K562 (cell line): ENCODE data around the gene TMEM242. TPM values are rescaled to one million over a fixed set of nuclear protein-coding genes. Genes with fewer than 3 reads are reported as not detected.

Source experiments
- ARID3A ChIP-seq: IDR thresholded peaks from 2 replicates; pipeline ENCODE4 v1.6.1; 2012; ENCODE audit warnings: low read depth, low read length, improper control_type of control experiment, borderline replicate concordance
- CHD4 ChIP-seq: fragments of 200-600 bp; sonication (generic); IDR thresholded peaks from 3 replicates; pipeline ENCODE4 v1.6.1; 2012; ENCODE audit warnings: low read depth, mild to moderate bottlenecking, mixed read lengths, low read length, inconsistent platforms; ENCODE audit not compliant: insufficient read depth, insufficient replicate concordance, poor library complexity, severe bottlenecking
- ETV1 ChIP-seq: fragments of 450-650 bp; conservative IDR thresholded peaks from 2 replicates; pipeline ENCODE4 v1.6.1; 2016; ENCODE audit warnings: missing genetic modification characterization, control low read depth, low read depth, missing compliant biosample characterization
- GTF2E2 ChIP-seq: fragments of 200-800 bp; sonication (Bioruptor generic); IDR thresholded peaks from 2 replicates; pipeline ENCODE4 v1.6.1; 2016; ENCODE audit warnings: missing genetic modification characterization, missing compliant biosample characterization
- NCOA1 ChIP-seq: fragments of 450-650 bp; IDR thresholded peaks from 2 replicates; pipeline ENCODE4 v1.6.1; 2016; ENCODE audit warnings: low read depth
- NFIX ChIP-seq: fragments of 250-450 bp; sonication (Bioruptor Pico); IDR thresholded peaks from 2 replicates; pipeline ENCODE4 v1.4.0; 2020; ENCODE audit warnings: low read depth, mild to moderate bottlenecking, moderate library complexity
- SAP30 ChIP-seq: fragments of 200-600 bp; sonication (generic); IDR thresholded peaks from 2 replicates; pipeline ENCODE4 v1.6.1; 2012; ENCODE audit warnings: borderline replicate concordance, low read depth, mild to moderate bottlenecking, moderate library complexity, low read length, control low read depth, inconsistent platforms; ENCODE audit not compliant: insufficient read depth, poor library complexity, severe bottlenecking
- SMAD1 ChIP-seq: fragments of 150-350 bp; IDR thresholded peaks from 2 replicates; pipeline ENCODE4 v1.6.1; 2014; ENCODE audit warnings: low read length, low read depth; ENCODE audit not compliant: partially characterized antibody
- VEZF1 ChIP-seq: fragments of 200-800 bp; sonication (Bioruptor generic); IDR thresholded peaks from 2 replicates; pipeline ENCODE4 v1.6.1; 2017; ENCODE audit warnings: missing genetic modification characterization, missing compliant biosample characterization
- WHSC1 ChIP-seq: IDR thresholded peaks from one replicate; pipeline ENCODE4 v1.6.1; 2012; ENCODE audit warnings: low read length, control low read depth, inconsistent platforms
- ZBTB11 ChIP-seq, 3 experiments: fragments of 200-800 bp in 1 of 3; fragments of 250-450 bp in 1 of 3; fragments of 450-650 bp in 1 of 3; sonication (Bioruptor Pico) in 1 of 3; sonication (Bioruptor generic) in 1 of 3; formaldehyde crosslinking in 1 of 3; IDR thresholded peaks; 2 replicates each; pipeline versions ENCODE4 v1.6.1 to v1.8.0; 2016 to 2022; ENCODE audit warnings: mild to moderate bottlenecking in 2 of 3, missing genetic modification characterization in 2 of 3, missing compliant biosample characterization in 1 of 3, moderate library complexity in 1 of 3
- ZC3H11A ChIP-seq: IDR thresholded peaks from 2 replicates; pipeline ENCODE4 v1.6.1; 2012; ENCODE audit warnings: low read depth, low read length, improper control_type of control experiment
- ZNF384 ChIP-seq: IDR thresholded peaks from 2 replicates; pipeline ENCODE4 v1.6.1; 2012; ENCODE audit warnings: low read depth, low read length, improper control_type of control experiment
- polyA plus RNA-seq, 8 experiments: library from polyadenylated mRNA; depleted of rRNA in 4 of 8; stranded (reverse) in 5 of 8; unstranded in 3 of 8; fragments of >200 nt; fragmentation: Nextera tagmentation in 2 of 8; fragmentation: Illumina TruSeq in 1 of 8; extraction: Ambion mirVana in 2 of 8; extraction: Trizol in 1 of 8; gene quantifications; 2 replicates each; pipeline versions ENCODE4 v1.2.1 to v1.2.3, GENCODE V29; 2011 to 2014; ENCODE audit warnings: inconsistent platforms in 1 of 8, missing spikeins in 1 of 8
- total RNA-seq, 7 experiments: library from RNA; depleted of rRNA in 6 of 7; stranded (reverse); fragments of >200 nt in 6 of 7; fragmentation: Illumina TruSeq in 2 of 7; extraction: Trizol in 2 of 7; gene quantifications; 2 replicates each; pipeline versions ENCODE4 v1.2.1 to v1.2.3, GENCODE V29; 2011 to 2021; ENCODE audit warnings: low replicate concordance in 1 of 7
- TF ChIP-seq, protein P1 (sequence below): fragments of 450-650 bp; formaldehyde crosslinking; IDR thresholded peaks from 2 replicates; pipeline ENCODE4 v1.4.0; 2022; ENCODE audit warnings: missing genetic modification characterization
- TF ChIP-seq, protein P2 (sequence below): fragments of 450-650 bp; conservative IDR thresholded peaks from 2 replicates; pipeline ENCODE4 v1.6.1; 2016; ENCODE audit warnings: missing genetic modification characterization, low read depth, mild to moderate bottlenecking, missing compliant biosample characterization, moderate library complexity

The TMEM242 gene
- total and polyA plus RNA-seq, 9 of the 15 experiments (the other 6 are each of a cell fraction or from before 2014, with no cell fraction given): 9.5 to 35.3 (median 16.5) TPM

DNA sequence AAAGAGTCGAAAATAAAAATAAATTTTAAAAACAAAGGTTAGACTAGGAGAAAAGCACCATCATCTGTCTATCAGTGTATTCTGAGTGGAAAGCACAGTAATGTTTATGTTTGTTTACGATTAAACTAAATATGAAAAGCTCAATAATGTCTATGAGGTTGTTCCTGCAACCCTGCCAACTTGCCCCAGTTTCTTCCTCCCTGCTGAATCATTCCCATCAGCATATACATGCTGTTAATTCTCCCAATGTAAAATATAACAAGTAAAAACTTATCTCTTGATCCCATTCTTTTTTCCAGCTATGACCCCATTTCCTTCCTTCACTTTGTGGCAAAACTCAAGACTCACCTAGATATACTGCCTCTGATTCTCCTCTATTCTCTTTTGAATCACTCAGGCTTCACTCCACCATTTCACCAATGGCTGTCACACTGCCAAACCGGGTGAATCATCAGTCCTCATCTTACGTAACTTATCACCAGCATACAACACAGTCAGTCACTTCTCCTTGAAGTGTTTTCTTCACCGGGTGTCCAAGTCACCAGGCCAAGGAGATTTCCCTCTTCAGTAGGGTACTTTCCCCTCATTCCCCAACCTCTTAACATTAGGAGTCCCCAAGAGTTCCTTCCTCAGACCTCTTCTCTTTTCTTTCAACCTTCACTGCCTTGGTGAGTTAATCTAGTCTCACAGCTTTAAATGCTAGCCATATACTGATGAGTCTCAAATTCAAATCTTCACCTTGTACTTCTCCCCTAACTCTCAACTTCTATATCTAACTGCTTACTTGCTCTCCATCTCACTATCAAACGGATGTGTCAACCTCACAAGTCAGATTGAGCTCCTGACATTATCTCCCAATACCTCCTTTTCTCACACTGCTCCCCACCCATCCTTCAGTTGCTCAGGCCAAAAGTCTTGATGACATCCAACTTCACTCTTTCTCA, 6.2 kb downstream of the TMEM242 start (continued):
- peak; percentile 97 for TF ChIP-seq SMAD1
- peak; percentile 27; the same call in 1 of the 2 replicates for TF ChIP-seq NFIX
- TF ChIP-seq ZC3H11A: no peak
- no peak; the same call in 1 of the 2 replicates for TF ChIP-seq ETV1 (tag)
- TF ChIP-seq VEZF1: no peak; the same call in 1 of the 2 replicates
- TF ChIP-seq GTF2E2 (tag): 0 out of 2 replicates have a peak, but pooled peaks have one; percentile 13
- peak in 1 of 3 experiments; percentile 62; a peak in 1 of 6 replicates for TF ChIP-seq ZBTB11 (CRISPR knock-in tag; IDR thresholded peaks at IDR 0.05)
- TF ChIP-seq CHD4: peak; percentile 70
- no peak for TF ChIP-seq ZNF384
- TF ChIP-seq, protein P1, sequence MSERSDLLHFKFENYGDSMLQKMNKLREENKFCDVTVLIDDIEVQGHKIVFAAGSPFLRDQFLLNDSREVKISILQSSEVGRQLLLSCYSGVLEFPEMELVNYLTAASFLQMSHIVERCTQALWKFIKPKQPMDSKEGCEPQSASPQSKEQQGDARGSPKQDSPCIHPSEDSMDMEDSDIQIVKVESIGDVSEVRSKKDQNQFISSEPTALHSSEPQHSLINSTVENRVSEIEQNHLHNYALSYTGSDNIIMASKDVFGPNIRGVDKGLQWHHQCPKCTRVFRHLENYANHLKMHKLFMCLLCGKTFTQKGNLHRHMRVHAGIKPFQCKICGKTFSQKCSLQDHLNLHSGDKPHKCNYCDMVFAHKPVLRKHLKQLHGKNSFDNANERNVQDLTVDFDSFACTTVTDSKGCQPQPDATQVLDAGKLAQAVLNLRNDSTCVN (CRISPR knock-in tag): no peak
- no peak for TF ChIP-seq SAP30
- TF ChIP-seq, protein P2, sequence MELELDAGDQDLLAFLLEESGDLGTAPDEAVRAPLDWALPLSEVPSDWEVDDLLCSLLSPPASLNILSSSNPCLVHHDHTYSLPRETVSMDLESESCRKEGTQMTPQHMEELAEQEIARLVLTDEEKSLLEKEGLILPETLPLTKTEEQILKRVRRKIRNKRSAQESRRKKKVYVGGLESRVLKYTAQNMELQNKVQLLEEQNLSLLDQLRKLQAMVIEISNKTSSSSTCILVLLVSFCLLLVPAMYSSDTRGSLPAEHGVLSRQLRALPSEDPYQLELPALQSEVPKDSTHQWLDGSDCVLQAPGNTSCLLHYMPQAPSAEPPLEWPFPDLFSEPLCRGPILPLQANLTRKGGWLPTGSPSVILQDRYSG (tag): no peak
- TF ChIP-seq ARID3A: peak; percentile 82; the same call in 1 of the 2 replicates
- TF ChIP-seq NCOA1: peak; percentile 68; the same call in 1 of the 2 replicates
- TF ChIP-seq WHSC1: no peak
